GM19468 (cell line): ENCODE results near the gene SCAF1.
A peak's percentile ranks its signal among the peaks of the same experiment; 100 is the strongest.

Experiments
- ATAC-seq: cut with Tn5 transposase; IDR thresholded peaks from one replicate; pipeline ENCODE4 v1.9.1; 2021; ENCODE audit warnings: mild to moderate bottlenecking, moderate library complexity, moderate number of reproducible peaks; ENCODE audit not compliant: unreplicated experiment; ENCODE audit errors: extremely low read depth

SCAF1 gene

DNA sequence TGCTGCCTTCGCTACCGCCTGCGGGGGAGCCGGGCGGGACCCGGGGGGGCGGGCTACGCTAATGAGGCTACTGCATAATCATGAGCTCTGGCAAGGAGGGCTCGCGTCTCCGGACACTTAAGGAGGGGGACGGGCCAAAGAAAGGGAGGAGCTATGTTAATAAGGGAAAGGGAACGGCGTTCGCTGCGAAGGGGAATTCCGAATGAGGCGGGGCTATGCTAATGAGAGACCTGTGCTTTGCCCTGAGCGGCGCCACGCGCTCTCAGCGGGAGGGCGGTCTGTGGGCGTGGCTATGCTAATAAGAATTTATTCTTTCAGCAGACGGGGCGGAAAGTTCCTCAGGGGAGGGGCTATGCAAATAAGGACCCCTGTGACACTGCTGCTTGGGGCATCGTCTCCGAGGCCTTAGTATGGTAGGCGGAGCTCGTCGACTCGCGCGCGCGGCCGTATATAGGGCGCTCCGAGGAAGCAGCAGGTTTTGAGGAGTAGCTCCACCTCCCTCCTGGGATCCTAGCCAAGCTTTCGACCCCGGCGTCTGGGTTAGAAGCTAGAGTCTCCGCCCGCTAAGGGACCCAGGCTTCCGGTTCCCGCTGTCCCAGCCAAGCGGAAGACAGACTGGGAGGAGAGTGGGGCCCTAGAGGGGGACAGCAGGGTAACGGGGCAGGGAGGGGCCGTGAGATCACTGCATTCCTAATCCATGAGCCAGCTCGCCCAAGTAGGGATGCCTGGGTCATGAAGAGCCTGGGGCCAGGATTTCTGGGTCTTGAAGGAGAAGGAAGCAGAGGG is 1.7 kb upstream of the SCAF1 start, which contains the start of gene RRAS:
Gene RRAS (minus strand): TSS at position 31 of the 786 bp plus-strand sequence. CDS start 45 bp downstream, outside the sequence.
- ATAC-seq = peak; percentile 73

- no peak for ATAC-seq
Measured at GRCh38 chr19:49642492-49643035, 555 bp downstream of the SCAF1 start.

DNA sequence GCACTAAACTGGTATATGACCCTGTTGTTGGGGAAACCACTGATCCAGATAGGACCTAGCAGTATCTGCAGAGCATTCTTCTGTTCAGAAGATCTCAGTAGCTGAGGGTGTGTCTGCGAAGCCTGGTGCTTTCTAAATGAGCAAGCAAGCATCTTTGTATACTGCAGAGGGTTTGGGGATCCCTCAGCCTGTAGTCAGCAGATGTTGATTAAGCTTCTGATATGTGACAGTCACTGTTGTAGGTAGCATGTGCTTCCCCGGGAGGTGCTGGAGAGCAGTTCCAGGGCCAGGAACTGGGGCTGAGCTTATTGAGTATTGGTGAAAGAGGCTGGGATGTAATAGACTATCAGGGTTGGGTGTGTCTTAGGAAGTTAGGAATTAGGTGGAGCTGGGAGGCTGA is 1.5 kb downstream of the SCAF1 start:
- no peak for ATAC-seq

GRCh38 chr19:49645592-49645991 is 3.6 kb downstream of the SCAF1 start:
- ATAC-seq = no peak

- ATAC-seq = no peak
Measured at GRCh38 chr19:49645995-49646394, 4.0 kb downstream of the SCAF1 start.

DNA sequence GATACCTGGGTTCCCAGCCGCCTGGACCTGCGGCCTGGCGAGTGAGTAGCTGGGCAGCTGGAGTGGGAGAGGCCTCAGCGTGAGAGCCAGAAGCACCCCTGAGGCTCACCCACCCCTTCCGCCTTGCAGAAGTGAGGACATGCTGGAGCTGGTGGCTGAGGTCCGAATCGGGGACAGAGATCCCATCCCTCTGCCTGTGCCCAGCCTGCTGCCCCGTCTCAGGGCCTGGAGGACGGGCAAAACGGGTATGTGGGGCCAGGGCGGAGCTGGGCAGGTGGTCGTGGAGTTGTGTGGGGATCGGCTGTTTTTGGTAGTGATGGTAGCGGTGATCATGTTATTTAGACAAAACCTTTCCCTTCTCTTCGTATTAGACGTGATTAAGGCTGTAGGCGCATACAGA is 4.6 kb downstream of the SCAF1 start:
- no peak for ATAC-seq

DNA sequence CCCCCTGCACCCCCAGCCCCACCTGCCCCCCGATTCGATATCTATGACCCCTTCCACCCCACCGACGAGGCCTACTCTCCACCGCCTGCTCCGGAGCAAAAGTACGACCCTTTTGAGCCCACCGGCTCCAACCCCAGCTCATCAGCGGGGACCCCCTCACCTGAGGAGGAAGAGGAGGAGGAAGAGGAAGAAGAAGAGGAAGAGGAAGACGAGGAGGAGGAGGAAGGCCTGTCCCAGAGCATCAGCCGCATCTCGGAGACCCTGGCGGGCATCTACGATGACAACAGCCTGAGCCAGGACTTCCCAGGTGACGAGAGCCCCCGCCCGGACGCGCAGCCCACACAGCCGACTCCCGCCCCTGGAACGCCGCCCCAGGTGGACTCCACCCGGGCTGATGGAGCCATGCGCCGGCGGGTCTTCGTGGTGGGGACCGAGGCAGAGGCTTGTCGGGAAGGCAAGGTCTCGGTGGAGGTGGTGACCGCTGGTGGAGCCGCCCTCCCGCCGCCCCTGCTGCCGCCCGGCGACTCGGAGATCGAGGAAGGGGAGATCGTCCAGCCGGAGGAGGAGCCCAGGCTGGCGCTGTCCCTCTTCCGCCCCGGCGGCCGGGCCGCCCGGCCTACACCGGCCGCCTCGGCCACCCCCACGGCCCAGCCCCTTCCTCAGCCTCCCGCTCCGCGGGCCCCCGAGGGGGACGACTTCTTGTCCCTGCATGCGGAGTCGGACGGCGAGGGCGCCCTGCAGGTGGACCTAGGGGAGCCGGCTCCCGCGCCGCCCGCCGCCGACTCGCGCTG is 9.2 kb downstream of the SCAF1 start:
- no peak for ATAC-seq

GRCh38 chr19:49651820-49652550 is 10.0 kb downstream of the SCAF1 start:
- no peak for ATAC-seq

DNA sequence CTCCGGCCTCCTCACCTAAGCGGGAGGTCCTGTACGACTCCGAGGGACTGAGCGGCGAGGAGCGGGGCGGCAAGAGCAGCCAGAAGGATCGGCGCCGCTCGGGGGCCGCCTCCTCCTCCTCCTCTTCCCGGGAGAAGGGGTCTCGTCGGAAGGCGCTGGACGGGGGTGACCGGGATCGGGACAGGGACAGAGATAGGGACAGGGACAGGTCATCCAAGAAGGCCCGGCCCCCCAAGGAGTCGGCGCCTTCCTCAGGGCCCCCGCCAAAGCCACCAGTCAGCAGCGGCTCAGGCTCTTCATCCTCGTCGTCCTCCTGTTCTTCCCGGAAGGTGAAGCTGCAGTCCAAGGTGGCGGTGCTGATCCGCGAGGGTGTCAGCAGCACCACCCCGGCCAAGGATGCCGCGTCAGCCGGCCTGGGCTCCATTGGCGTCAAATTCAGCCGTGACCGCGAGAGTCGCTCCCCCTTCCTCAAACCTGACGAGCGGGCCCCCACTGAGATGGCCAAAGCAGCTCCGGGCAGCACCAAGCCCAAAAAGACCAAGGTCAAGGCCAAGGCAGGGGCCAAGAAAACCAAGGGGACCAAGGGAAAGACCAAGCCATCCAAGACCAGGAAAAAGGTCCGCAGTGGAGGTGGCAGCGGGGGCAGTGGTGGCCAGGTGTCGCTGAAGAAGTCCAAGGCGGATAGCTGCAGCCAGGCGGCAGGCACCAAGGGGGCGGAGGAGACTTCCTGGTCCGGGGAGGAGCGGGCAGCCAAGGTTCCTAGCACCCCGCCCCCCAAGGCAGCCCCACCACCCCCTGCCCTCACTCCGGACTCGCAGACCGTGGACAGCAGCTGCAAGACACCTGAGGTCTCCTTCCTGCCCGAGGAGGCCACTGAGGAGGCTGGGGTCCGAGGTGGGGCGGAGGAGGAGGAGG is 10.8 kb downstream of the SCAF1 start:
- no peak for ATAC-seq

DNA sequence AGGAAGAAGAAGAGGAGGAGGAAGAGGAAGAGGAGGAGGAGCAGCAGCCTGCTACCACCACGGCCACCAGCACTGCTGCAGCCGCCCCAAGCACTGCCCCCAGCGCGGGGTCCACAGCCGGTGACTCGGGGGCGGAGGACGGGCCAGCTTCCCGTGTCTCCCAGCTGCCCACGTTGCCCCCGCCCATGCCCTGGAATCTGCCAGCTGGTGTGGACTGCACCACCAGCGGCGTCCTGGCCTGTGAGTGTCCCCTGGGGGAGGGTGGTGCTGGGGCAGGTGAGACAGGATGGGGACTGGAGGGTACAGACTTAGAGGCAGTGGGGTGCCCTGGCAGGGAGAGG is 11.4 kb downstream of the SCAF1 start:
- no peak for ATAC-seq

DNA sequence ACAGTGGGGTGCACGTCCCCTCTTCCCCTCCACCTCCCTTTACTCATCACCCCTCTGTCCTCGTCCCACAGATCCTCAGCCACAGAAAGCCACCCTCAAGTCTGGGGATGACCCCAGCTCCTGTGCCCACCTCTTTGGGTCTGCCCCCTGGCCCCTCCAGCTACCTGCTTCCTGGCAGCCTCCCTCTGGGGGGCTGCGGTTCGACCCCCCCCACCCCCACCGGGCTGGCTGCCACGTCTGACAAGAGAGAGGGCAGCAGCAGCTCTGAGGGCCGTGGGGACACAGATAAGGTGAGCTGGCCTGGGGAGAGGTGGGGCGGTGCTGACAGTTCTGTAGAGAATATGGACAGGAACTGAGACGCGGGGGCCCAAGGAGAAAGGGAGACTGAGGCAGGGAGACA is 12.6 kb downstream of the SCAF1 start:
- no peak for ATAC-seq

DNA sequence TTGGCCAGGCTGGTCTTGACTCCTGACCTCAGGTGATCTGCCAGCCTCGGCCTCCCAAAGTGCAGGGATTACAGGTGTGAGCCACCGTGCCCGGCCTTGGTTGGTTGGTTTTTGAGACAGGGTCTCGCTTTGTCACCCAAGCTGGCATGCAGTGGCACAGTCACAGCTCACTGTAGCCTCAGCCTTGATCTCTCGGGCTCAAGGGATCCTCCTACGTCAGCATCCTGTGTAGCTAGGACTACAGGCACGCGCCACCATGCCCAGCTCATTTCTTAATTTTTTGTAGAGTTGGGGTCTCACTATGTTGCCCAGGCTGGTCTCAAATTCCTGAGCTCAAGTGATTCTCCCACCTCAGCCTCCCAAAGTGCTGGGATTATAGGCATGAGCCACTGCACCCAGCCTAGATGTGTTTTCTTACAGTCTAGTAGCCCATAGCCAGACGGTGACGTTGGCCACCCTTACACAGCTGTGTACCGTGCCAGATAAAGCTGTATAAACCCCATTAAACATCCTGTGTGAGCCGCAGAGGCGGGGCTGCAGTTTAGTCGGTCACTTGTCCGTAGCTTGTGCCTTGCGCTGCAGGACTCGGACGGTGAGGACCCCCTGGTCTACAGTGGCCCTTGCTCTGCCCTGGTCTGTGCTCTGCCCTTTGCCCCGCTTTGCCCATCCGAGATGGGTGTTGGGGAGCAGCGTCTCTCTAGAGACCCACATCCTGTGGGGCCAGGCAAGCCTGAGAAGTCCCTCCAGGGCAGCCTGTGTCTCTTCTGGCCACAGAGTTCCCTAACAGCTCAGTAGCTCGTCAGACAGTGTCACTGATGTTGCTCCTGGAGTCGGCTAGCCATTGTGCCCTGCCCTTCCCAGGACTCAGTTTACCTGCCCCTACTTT is 13.8 kb downstream of the SCAF1 start:
- no peak for ATAC-seq

DNA sequence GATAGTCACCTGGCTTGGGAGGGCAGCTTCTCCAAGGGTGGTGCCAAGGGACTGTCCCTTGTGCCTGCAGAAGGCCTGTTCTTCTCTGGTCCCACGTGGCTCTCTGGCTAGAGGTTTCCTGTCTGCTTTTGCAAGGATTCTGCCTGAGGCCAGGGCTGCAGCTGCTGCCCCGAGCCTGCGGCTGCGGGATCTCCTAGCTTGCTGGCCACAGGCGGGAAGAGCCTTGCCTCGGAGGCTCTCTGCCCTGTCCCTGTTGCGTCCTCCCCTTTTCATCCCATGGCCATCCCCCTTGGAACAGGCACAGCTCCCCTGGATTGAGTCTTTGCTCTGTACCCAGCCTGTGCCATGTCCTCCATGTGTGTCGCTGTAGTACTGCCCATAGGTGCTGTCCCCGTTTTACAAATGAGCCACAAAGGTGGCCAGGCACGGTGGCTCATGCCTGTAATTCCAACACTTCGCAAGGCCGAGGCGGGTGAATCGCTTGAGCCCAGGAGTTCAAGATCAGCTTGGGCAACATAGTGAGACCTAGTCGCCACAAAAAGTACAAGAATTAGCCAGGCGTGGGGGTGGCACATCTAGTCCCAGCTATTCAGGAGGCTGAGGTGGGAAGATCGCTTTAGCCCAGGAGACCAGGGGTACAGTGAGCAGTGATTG is 14.6 kb downstream of the SCAF1 start:
- no peak for ATAC-seq

- no peak for ATAC-seq
Measured at GRCh38 chr19:49657493-49658138, 15.6 kb downstream of the SCAF1 start.

DNA sequence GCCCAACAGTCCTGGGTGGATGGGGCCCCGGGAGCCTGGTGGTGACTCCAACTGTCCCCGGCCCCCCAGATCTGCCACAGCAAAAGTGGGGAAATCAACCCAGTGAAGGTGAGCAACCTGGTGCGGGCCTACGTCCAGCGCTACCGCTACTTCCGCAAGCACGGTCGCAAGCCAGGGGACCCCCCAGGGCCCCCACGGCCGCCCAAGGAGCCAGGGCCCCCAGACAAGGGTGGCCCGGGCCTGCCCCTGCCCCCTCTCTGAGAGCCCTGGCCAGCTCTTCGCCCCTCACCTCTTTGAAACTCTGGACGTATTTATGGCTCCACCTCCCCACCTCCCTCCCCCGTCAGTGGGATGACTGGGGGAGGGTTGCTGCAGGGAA is 16.1 kb downstream of the SCAF1 start:
- no peak for ATAC-seq

- ATAC-seq = no peak
Measured at GRCh38 chr19:49658566-49659442, 16.8 kb downstream of the SCAF1 start.
